GM12891 (cell line): ENCODE measurements around the gene SH3TC1.

ENCODE experiments used
- POLR2A ChIP-seq: IDR thresholded peaks from 2 replicates; pipeline ENCODE4 v1.6.1; 2011; ENCODE audit warnings: low read depth, low read length, control low read depth
- POLR2AphosphoS5 ChIP-seq: IDR thresholded peaks from 2 replicates; pipeline ENCODE4 v1.6.1; 2011; ENCODE audit warnings: low read depth, low read length, control low read depth
- TAF1 ChIP-seq: IDR thresholded peaks from 2 replicates; pipeline ENCODE4 v1.6.1; 2011; ENCODE audit warnings: low read depth, low read length, control low read depth

DNA sequence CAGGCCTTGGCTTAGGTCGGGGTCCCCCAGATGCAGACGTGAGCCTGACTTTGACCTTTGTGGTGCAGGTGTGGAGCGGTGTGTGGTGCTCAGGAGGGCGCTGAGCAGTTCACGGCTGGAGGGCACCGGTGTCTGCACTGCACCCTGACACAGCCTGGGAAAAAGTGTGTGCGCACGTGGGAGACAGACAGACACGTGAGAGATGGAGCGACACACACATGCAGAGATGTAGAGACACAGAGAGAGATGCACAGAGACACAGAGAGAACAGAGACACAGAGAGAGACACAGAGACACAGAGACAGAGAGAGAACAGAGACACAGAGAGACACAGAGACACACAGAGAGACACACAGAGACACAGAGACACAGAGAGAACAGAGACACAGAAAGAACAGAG, 64.3 kb downstream of the SH3TC1 start:
- TF ChIP-seq TAF1: no peak
- TF ChIP-seq POLR2A: no peak
- TF ChIP-seq POLR2AphosphoS5: no peak
